Measurements from ENCODE around the gene RFX1. TPM values are rescaled to one million over a fixed set of nuclear protein-coding genes. Genes with fewer than 3 reads are reported as not detected.
"Not testable (repeated sequence)": the region's sequence is repeated elsewhere in the genome, so short reads cannot be mapped to it uniquely, and the experiment has no call there.

RFX1 gene
- total RNA-seq, 1 donor from 2014 or later: 7.0 TPM

DNA sequence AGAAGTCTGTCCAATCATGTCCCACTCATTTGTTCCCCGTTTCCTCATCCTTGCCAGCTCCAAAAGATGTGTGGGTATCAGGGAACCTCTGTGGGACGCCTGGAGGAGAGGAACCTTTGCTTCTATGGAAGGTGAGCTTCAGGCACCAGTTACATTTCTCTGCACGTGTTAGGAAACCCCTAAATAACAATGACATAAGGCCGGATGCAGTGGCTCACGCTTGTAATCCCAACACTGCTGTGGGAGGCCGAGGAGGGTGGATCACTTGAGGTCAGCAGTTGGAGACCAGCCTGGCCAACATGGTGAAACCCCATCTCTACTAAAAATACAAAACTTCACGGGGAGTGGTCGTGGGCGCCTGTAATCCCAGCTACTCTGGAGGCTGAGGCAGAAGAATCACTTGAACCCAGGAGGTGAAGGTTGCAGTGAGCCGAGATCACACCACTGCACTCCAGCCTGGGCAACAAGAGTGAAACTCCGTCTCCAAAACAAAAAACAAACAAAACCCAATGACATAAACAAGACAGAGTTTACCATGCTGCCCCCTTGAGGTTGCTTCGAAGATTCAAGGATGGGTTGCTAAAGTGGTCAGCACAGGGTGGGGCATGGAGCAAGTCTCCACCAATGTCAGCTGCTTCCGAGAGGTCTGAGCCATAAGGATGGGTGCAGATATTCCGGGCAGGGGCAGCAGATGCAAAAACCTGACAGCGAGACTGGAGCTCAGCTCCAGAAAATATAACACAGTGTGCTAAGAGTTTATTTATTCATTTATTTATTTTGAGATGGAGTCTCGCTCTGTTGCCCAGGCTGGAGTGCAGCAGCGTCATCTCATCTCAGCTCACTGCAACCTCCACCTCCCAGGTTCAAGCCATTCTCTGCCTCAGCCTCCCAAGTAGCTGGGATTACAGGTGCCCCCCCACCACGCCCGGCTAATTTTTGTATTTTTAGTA is 36.8 kb upstream of the RFX1 start:
- not testable (repeated sequence) for H3K4me3 ChIP-seq (ENCODE audit: low read depth, low read length); DNase-seq (ENCODE audit: low read depth); H3K27me3 ChIP-seq (ENCODE audit: control insufficient read depth, insufficient read depth, low read length); H3K36me3 ChIP-seq (ENCODE audit: control insufficient read depth, insufficient read depth, low read length)
- TF ChIP-seq, protein P1, sequence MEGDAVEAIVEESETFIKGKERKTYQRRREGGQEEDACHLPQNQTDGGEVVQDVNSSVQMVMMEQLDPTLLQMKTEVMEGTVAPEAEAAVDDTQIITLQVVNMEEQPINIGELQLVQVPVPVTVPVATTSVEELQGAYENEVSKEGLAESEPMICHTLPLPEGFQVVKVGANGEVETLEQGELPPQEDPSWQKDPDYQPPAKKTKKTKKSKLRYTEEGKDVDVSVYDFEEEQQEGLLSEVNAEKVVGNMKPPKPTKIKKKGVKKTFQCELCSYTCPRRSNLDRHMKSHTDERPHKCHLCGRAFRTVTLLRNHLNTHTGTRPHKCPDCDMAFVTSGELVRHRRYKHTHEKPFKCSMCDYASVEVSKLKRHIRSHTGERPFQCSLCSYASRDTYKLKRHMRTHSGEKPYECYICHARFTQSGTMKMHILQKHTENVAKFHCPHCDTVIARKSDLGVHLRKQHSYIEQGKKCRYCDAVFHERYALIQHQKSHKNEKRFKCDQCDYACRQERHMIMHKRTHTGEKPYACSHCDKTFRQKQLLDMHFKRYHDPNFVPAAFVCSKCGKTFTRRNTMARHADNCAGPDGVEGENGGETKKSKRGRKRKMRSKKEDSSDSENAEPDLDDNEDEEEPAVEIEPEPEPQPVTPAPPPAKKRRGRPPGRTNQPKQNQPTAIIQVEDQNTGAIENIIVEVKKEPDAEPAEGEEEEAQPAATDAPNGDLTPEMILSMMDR (IDR thresholded peaks at IDR 0.05; ENCODE audit: insufficient read depth, low read length, poor library complexity, severe bottlenecking): peak; percentile 39

DNA sequence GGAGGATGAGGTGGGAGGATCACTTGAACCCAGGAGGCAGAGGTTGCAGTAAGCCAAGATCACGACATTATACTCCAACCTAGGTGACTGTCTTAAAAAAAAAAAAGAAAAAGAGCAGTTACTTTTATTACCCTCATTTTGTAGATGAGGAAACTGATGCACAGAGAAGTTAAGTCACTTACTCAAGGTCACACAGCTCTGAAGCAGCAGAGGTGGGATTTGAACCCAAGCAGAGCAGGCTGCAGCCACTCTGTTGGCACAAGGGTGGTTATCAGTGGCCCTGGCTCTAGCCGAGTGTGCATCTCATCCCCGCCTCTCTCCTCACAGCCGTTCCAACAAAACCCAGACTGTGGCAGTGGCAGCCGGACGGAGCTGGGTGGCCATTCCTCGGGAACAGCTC is 33.1 kb upstream of the RFX1 start:
- TF ChIP-seq, protein P1 (IDR thresholded peaks at IDR 0.05; ENCODE audit: insufficient read depth, low read length, poor library complexity, severe bottlenecking): no peak
- H3K36me3 ChIP-seq (ENCODE audit: control insufficient read depth, insufficient read depth, low read length): no peaks in the 10 kb centered on the region
- no peak overlapping the region for H3K4me3 ChIP-seq (ENCODE audit: low read depth, low read length)
- no peaks in the 10 kb centered on the region for H3K27me3 ChIP-seq (ENCODE audit: control insufficient read depth, insufficient read depth, low read length)
- no peak for DNase-seq (ENCODE audit: low read depth)

DNA sequence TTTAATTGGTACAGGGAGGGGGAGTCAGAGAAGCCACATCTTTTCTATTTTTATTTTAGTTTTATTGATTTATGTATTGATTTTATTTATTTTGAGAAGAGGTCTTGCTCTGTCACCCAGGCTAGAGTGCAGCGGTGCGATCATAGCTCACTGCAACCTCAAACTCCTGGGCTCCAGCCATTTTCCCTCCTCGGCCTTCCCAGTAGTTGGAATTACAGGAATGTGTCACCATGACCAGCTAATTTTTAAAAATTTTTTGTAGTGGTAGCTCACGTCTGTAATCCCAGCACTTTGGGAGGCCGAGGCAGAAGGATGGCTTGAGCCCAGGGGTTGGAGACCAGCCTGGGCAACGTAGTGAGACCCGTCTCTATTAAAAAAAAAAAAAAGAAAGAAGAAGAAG is 29.6 kb upstream of the RFX1 start:
- TF ChIP-seq, protein P1 (IDR thresholded peaks at IDR 0.05; ENCODE audit: insufficient read depth, low read length, poor library complexity, severe bottlenecking): no peak
- H3K36me3 ChIP-seq (ENCODE audit: control insufficient read depth, insufficient read depth, low read length): no peaks in the 10 kb centered on the region
- peaks cover 4% of the 10 kb centered on the region for H3K27me3 ChIP-seq (ENCODE audit: control insufficient read depth, insufficient read depth, low read length)
- no peak overlapping the region for H3K4me3 ChIP-seq (ENCODE audit: low read depth, low read length)
- no peak for DNase-seq (ENCODE audit: low read depth)

DNA sequence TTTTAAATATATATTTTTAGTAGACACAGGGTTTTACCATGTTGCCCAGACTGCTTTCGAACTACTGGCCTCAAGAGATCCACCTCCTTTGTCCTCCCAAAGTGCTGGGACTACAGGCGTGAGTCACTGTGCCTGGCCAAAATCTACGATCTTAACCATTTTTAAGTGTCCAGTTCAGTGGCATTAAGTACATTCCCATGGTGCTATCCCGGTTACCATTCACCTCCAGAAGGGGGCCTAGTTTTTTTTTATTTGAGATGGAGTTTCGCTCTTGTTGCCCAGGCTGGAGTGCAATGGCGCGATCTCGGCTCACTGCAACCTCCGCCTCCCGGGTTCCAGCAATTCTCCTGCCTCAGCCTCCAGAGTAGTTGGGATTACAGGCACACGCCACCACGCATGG is 29.0 kb upstream of the RFX1 start:
- not testable (repeated sequence) for DNase-seq (ENCODE audit: low read depth); H3K27me3 ChIP-seq (ENCODE audit: control insufficient read depth, insufficient read depth, low read length); H3K4me3 ChIP-seq (ENCODE audit: low read depth, low read length); H3K36me3 ChIP-seq (ENCODE audit: control insufficient read depth, insufficient read depth, low read length)

DNA sequence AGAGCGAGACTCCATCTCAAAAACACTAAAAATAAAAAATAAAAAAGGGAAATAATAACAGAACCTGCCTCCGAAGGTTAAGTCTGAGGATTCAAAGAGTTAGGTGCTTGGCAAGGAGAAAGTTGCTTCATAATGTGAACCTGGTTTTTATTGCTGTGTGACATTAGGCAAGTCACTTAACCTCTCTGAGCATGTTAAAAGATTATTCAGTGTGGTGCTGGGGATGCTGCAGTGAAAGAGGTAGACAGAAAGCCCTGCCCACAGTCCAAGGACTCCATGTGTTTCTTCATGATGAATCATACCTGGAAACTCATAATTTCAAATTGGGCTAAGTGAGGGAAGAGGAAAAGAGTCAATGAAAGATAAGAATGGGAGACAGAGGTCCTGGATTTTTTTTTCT is 27.8 kb upstream of the RFX1 start:
- Histone ChIP-seq H3K27me3 (ENCODE audit: control insufficient read depth, insufficient read depth, low read length) (peaks cover 4% of the 10 kb centered on the region), H3K36me3 (ENCODE audit: control insufficient read depth, insufficient read depth, low read length) (no peaks in the 10 kb centered on the region), H3K4me3 (ENCODE audit: low read depth, low read length) (no peak overlapping the region)
- DNase-seq (ENCODE audit: low read depth): no peak
- TF ChIP-seq, protein P1 (IDR thresholded peaks at IDR 0.05; ENCODE audit: insufficient read depth, low read length, poor library complexity, severe bottlenecking): no peak

DNA sequence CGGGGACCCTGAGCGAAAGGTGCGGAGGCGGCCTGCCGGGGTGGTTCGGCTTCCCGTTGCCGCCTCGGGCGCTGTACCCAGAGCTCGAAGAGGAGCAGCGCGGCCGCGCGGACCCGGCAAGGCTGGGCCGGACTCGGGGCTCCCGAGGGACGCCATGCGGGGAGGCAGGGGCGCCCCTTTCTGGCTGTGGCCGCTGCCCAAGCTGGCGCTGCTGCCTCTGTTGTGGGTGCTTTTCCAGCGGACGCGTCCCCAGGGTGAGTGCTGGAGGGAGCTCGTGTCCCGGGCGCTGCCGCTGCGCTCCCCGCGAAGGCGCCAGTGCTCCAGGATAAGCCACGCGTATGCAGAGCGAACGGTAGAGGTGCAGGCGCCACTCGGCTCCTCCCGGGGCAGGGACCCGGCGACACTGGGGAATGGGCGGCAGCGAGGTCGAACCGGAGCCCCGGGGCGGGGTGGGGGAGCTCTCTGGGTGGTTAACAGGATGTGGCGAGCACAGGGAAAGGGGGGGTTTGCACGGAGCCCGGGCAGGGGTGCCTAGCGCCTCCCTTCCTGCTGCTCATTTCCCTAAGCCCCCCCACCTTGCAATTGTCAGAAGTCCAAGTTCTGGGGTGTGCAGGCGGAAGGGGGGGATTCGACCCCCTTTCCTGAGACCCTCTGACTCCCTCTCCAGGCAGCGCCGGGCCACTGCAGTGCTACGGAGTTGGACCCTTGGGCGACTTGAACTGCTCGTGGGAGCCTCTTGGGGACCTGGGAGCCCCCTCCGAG is 25.8 kb upstream of the RFX1 start, which contains the start of gene IL27RA:
Gene IL27RA, plus strand, starts transcription at position 44 of the 762 bp plus-strand sequence. Its CDS starts 111 bp downstream, at position 155.
- TF ChIP-seq, protein P1 (IDR thresholded peaks at IDR 0.05; ENCODE audit: insufficient read depth, low read length, poor library complexity, severe bottlenecking): peak; percentile 87
- peaks cover 8% of the 10 kb centered on the region for H3K27me3 ChIP-seq (ENCODE audit: control insufficient read depth, insufficient read depth, low read length)
- no peak for DNase-seq (ENCODE audit: low read depth)
- peak within 1 kb of the TSS; percentile 50 for H3K4me3 ChIP-seq (ENCODE audit: low read depth, low read length)
- H3K36me3 ChIP-seq (ENCODE audit: control insufficient read depth, insufficient read depth, low read length): no peaks in the 10 kb centered on the region

Measured in kidney epithelial cell (primary cell).